HG02798 (cell line): ENCODE data around the gene CMIP.
"Not testable (repeated sequence)": the region's sequence is repeated elsewhere in the genome, so short reads cannot be mapped to it uniquely, and the experiment has no call there.

Source experiments
- ATAC-seq: cut with Tn5 transposase; IDR thresholded peaks from one replicate; pipeline ENCODE4 v1.9.1; 2021; ENCODE audit warnings: mild to moderate bottlenecking; ENCODE audit not compliant: unreplicated experiment, poor library complexity

Gene CMIP

DNA sequence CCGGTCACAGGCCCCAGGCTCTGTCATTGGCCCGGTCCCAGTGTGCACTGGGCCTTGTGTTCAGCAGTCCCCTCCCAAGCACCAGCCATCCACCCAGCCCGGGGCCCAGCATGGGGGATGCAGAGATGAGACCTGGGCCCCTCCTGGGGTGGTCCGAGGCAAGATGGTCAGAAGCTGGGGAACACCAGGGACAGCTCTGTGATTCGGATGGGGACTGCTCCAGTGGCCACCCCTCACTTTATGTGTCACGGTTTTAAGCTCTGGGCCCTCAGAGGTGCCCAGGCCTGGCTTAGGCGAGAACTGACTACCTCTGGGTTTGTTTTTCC is 242.5 kb downstream of the CMIP start:
- ATAC-seq: no peak

DNA sequence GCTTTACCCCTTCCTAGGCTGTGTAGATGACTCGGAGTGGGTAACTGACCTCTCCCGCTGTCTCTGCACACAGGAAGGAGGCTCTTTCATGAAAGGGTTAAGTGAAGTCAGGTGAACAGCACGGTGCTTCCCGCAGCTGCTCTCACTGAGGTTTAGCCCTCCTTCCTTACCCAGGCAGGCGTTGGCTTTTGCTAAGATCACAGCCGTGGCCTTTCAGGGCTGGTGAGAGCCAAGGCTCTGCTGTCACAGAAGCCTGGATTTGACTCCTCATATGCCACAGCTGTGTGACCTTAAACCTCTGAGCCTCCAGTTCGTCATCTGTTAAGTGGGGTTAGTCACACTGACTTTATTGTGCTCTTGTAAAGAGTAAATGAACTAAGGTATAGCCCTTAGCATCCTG is 243.6 kb downstream of the CMIP start:
- ATAC-seq: no peak

DNA sequence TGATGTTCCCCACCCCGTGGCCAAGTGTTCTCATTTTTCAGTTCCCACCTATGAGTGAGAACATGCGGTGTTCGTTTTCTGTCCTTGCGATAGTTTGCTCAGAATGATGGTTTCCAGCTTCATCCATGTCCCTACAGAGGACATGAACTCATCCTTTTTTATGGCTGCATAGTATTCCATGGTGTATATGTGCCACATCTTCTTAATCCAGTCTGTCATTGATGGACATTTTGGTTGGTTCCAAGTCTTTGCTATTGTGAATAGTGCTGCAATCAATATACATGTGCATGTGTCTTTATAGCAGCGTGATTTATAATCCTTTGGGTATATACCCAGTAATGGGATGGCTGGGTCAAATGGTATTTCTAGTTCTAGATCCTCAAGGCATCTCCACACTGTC is 244.2 kb downstream of the CMIP start:
- not testable (repeated sequence) for ATAC-seq

DNA sequence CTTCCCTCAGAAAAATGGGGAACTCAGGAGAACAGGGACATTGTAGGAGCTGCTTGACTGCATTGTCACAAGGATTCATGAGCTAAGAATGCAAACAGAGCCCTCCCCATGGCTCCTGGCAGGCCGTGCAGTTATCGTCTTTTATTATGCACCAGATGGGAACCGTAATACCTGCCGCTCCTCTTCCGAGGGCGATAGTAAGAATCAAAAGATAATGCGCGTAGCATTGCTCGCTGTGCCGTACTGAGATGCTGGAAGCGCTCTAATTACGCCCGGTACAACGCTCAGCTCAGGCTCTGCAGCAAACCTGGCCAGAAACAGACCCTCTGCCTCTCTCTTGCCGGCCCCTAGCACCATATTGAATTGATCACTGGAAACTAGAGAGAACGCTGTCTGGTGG is 247.4 kb downstream of the CMIP start:
- ATAC-seq: no peak

DNA sequence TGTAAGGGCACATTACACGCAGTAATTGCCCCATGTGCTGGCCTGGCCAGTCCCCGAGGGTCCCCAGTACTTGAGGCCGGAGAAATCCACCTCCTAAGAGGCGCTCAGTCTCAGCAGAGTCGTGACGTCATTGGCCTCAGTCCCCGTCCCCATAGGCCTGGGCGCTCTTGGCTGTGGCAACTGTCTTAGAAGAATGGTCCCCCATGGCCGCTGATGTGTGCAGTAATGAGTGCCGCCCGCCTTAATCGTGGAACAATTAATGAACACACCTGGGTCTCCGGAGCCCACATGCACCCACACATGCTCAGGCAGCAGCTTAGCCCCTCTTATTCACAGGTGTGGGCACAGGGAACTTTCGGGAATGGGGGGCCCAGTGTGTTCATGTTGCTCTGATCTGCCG is 248.0 kb downstream of the CMIP start:
- no peak for ATAC-seq

DNA sequence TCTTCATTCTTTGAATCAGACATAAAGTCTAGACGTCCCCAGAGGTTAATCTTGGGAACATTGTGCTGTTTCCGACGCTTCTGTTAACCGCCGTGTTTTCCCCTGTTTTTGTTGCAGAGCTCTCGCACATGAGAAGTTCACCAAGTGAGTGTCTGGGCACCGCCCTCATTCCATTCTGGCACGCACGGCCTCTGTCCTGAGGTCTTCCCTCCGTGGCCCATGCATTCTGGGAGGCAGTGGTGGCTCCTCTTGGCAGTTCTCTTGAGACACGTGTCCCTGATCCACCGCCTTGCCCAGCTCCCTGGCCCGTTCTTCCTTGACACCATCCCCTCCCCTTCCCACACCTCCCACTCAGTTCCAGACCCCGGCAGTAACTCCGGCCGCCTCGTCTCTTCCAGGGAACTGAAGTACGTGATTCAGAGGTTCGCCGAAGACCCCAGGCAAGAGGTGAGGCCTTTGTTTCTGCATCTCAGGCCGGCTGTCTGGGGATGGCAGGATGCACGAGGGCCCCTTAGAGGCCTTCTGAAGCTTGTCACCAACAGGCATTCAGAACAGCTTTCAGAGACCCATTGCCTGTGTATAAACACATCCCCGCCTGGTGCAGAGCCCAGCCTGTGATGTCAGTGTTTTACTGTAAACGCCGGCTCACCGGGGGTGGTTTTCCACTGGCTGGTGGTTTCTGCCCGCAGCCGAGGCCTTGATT is 248.6 kb downstream of the CMIP start:
- ATAC-seq: no peak

DNA sequence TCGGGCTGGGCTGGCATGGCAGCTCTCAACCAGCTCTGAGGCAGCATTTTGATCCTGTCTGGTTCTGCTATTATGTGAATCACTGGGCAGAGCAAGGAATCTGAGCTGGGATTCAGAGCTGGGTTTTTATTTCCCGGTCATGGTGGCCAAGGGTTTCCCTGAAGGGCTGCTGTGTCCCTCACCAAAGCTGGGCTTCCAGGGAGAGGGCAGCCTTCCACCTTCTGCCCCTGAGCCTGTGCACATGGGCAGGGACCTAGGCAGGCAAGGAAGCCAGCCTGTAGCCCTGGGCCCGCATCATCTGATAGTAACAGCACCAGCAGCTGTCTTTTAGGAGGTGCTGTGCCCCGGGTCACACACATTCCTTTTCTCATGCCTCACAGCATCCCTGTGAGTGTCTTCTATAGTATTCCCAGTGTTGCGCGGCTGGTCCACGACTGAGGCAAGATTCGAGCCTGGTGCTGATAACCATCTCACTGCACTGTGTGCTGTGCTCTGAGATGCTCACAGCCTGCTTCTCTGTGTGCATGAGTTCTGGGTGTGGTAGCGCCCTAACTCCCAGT is 249.2 kb downstream of the CMIP start:
- ATAC-seq: no peak

DNA sequence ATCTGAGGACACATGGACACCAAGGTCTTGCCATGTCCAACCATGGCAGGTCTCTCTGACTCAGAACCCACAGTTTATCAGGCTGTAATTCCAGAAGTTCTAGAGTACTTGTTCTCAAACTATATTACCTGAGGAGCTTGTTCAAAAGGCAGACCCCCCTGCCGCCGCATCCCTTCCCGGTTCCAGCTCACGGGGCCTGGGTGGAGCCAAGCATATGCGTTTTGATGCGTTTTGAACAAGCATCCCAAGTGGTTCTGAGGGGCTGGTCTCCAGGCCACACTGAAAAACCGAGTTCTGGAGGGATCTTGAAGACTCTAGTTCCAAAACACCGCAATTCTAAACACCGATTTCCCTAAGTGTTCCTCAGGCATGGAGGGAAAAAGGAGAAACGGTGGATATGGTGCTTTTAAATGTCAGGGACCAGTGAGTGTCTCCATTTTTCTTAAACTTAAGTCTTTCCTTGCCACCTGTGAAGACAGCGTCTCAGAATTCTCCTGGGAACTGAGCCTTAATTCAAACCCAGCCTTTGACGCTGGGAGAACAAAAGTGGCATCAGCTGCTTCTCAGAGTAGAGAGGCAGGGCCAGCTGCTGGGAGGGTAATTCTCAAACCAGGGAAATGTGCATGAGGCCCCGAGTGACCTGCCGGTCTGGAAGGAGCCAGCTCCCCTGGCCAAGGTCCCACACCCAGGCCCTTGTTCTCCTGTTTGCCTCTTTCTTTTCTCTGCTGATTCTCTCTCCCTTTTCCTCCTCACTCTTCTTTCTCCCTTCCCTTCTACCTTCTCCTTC is 250.1 kb downstream of the CMIP start:
- ATAC-seq: no peak

DNA sequence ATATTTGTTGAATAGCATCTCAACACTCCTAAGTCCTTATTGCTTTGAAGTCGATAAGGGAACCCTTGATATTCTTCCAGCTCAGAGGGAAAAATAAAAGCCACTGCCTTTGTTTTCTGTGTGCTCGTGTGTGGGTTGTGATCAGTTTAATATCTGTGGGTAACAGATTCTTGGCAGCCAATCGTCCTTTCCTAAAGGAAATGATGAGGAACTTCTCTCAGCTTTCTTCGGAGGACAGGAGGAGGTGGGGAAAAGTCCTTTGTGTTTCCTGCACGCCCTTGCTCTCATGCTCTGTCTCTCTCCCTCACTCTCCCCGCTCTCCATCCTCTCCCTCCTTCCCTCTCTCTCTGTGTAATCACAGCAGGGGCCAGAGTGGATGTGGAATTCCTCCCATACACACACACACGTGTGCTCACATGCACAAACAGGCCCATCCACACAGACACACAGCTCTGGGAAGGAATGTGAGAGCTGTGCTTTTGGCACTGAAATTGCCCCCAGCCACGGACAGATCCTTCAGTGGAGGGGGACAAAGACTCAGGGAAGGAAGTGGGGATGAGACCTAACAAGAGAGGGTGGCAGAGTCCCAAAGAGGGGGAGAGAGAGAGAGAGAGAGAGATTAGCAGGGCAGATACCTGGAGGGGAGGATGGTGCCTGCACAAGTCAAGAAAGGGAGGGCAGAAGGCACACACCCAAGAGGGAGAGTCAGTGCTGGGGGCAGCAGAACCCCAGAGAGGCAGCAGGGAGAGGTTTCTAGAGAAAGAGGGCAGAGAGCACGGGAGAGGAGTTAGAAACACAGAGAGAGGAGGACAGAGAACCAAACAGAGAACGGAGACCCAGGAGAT is 250.9 kb downstream of the CMIP start:
- ATAC-seq: no peak

DNA sequence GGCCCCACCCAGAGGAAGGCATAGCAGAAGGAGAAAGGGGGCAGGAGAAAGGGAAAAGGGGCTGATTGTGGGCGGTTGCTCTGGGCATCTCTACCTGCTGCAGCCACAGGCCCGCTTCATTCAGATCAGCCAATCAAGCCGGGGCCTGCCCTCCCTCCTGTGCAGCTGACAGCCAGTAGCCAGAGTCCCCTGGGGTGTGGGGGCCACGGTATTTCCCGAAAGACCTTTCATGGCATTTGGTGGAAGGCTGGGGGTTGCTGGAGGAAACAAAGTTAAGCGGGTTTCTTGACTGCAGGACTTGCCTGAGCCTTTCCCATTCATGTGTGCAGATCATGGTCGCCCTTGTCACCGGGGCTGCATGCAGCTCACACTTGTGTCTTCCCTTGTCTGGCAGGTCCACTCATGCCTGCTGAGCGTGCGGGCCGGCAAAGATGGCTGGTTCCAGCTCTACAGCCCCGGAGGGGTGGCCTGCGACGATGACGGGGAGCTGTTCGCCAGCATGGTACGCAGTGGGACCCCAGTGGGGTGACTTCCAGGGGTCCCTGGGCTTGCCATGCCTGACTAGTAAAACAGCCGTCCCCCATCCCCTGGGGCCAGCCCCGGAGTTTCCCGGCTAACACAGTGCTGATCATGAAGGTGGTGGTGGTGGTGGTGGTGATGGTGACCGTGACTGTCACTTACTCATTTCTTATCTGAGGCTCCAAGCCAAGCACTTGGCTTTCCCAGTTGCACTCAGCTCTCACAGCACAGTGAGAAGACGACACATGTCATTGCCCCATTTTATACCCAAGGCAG is 251.8 kb downstream of the CMIP start:
- no peak for ATAC-seq

DNA sequence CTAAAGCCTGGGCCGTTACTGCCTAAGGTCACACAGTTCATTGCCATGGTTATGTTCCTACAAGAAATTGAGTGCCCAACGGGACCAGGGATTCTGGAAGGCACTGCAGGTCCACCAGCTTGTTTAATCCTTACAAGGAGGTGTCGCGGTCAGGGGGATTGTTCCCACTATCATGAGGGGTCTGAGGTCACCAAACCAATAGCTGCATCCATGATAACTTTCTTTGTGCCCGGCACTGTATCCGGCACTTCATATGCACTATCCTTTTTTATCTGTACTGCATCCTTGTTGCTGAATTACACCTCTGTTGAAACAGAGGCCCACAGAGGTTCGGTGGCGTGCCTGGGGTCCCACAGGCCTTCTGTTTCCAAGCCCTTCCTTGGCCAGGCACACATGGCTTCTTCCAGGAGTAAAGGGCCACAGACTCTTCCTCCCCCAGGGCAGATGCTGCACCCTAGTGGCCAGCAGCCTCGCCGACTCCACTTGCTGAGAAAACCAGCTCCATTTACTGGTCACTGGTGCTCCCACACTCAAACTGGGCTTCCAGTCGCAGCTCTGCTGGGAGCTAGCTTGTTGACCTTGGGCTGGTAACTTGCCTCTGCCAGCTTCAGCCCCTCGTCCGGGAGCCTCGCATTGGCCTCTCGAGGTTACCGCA is 252.5 kb downstream of the CMIP start:
- no peak for ATAC-seq

DNA sequence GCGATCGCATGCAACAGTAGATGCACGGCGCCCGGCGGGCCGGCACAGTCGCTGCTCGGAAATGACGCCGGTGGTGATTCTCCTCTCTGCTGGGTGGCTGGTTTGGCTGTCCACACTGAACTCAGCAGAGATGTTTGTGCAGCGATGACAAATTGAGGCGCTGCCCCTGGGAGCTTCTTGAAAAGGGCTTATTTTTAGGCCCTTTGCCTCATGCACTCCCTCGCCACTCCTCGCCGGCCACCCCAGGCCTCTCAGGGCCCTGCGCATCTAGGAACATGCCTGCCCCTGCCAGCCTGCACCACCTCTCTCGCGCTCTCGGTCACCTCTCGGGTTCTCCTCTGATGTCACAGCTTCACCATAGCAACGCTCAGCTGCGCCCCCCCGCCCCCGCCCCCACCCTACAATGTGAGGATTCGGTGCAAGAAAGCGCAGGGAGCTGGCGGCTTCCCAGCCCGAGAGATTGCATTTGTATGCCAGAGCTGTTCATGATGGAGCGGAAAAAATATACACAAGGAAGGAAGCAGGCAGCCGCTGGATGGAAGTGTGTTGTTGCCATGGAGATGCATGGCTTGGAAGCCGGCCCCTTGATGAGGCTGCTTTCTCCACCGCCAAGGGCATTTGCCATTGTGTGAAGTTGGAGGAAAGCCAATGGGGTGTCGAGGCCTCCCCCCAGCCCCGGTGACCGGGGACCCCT is 253.2 kb downstream of the CMIP start:
- ATAC-seq: no peak

DNA sequence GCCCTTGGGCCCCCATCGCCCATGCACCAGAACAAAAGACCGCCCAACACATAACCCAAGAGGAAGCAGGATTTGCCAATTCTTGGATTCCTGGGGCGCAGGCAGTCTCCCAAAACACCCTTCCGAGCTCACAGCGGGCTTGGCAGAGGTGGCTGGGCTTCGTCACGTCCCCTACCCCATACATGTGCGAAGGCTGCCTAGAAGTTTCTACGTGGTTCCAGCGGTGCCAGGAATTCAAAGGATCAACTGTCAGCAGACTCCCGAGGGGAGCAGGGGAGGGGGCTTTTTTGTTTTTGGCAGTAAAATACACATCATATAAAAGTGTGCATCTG is 253.7 kb downstream of the CMIP start:
- ATAC-seq: no peak

DNA sequence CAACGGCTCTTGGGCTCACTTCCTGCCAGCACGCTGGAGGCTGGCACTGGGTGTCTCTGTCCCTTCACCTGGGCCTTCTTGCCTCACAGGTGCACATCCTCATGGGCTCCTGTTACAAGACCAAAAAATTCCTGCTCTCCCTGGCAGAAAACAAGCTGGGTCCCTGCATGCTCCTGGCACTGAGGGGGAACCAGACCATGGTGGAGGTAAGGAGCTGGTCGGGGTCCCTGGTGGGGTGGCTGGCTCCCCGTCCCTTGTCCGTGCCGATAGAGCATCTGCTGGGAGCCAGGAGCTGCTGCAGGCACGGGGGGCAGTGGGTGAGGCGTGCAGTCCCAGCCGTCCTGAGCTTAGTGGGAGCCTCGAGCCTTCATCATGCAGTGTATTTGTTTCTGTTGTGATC is 255.0 kb downstream of the CMIP start:
- ATAC-seq: no peak

DNA sequence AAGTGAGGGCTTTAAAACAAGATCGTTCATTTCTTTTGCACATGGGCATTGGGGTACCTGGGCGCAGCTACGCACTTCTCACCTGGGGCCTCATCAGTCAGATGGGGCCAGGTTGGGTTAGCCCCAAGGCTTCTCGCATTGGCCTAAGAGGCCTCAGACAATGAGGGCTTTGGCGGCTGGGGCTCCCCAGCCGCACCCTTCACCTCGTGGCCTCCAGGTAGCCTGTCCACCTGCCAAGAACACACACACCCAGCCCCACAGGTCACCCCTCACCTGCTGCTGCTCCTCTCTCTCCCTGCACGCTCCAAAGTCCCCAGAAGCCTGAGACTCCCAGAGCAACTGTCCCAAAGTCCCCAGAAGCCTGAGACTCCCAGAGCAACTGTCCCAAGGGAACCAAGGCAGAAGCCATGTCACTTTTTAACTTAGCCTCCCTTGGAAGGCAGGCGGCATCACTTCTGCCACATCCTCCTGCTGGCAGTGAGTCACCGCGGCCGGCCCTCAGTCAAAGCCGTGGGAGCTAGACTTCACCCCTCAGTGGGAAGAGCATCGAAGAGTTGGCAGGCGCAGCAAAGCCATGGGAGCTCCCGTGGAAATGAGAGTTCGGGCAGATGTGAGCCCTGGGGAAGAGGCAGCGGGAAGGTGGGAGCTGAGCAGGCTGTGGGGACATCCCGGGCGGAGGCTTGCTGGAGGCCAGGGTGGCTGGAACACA is 255.6 kb downstream of the CMIP start:
- ATAC-seq: no peak

DNA sequence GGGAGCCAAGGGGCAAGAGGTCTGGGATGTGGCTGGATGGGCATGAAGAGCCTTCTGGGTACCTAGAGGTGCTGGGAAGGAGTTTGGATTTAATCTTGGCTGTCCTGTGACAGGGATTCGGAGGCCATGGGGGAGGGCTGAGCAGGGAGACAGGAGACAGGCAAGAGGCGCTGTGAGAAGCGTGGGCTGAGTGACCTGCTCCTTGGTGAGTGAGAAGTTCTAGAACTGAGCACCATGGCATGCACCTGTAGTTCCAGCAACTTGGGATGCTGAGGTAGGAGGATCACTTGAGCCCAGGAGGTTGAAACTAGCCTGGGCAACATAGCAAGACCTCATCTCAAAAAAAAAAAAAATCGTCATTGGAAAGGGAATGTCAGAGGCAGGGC is 256.2 kb downstream of the CMIP start:
- no peak for ATAC-seq

DNA sequence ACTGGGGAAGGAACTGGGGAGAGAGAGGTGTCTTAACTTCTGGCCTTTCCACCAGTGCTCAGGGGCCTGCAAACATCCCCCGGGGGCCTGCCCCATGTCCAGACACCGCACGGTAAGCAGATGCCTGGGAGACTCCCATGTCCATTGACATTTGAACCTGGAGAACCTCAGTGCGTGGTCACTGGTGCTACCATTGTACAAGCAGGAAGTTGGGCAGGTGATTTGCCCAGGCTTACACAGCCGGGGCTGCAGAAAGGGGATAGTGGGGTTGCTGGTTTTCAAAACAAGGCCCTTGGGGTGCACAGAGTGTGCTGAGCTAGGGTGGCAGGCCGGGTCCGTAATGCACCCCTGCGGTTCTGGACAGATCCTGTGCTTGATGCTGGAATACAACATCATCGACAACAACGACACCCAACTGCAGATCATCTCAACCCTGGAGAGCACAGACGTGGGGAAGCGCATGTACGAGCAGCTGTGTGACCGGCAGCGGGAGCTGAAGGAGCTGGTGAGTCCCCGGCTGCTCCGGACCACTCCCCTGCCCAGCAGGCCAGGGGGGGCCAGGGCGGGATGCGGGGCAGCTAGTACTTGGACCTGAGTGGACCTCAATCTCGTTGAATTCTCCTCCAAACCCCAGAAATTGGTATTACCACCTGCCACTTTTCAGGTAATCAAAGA is 256.8 kb downstream of the CMIP start:
- no peak for ATAC-seq

DNA sequence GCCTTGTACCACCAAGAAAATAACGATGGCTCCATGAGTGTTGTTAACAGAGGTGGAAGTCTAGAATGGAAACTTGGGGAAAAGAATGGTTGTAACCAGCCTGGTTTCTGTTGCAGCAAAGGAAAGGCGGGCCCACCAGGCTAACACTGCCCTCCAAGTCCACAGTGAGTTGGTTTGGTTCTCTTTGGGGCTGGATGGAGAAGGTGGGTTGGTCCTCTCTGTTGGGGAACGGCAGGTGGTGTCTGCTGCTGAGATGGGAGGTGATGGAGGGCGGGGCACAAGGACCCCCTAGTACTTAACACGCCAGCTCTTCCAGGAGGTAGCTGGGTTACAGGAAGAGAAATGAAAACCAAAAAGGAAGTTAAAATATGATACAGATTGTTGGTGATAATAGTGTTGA is 257.9 kb downstream of the CMIP start:
- no peak for ATAC-seq
